ENCODE measurements around the gene UBE3C.
"Not testable (repeated sequence)": the region's sequence is repeated elsewhere in the genome, so short reads cannot be mapped to it uniquely, and the experiment has no call there.

Gene UBE3C

GRCh38 chr7:157244516-157245294, 106.0 kb downstream of the UBE3C start:
- DNase-seq = no peak

GRCh38 chr7:157246052-157246451, 107.3 kb downstream of the UBE3C start:
- no peak for DNase-seq

- no peak for DNase-seq
Observed at GRCh38 chr7:157248659-157249058, 109.9 kb downstream of the UBE3C start.

- DNase-seq = no peak
Observed at GRCh38 chr7:157250605-157251228, 112.0 kb downstream of the UBE3C start.

- DNase-seq = not testable (repeated sequence)
Observed at GRCh38 chr7:157251817-157252216, 113.1 kb downstream of the UBE3C start.

GRCh38 chr7:157253850-157254249, 115.1 kb downstream of the UBE3C start:
- no peak for DNase-seq

GRCh38 chr7:157254781-157255180, 116.1 kb downstream of the UBE3C start:
- DNase-seq = not testable (repeated sequence)

- DNase-seq = no peak
Observed at GRCh38 chr7:157255201-157255606, 116.5 kb downstream of the UBE3C start.

- no peak for DNase-seq
Observed at GRCh38 chr7:157263156-157263555, 124.4 kb downstream of the UBE3C start.

GRCh38 chr7:157265051-157265450, 126.3 kb downstream of the UBE3C start:
- DNase-seq = no peak

GRCh38 chr7:157266272-157266671, 127.5 kb downstream of the UBE3C start:
- DNase-seq = no peak

- no peak for DNase-seq
Observed at GRCh38 chr7:157267516-157267915, 128.8 kb downstream of the UBE3C start.

GRCh38 chr7:157267956-157268355, 129.2 kb downstream of the UBE3C start:
- no peak for DNase-seq

- DNase-seq = no peak
Observed at GRCh38 chr7:157268540-157268939, 129.8 kb downstream of the UBE3C start.

GRCh38 chr7:157269341-157270059, 130.8 kb downstream of the UBE3C start:
- no peak for DNase-seq

GRCh38 chr7:157270060-157270444, 131.3 kb downstream of the UBE3C start:
- no peak for DNase-seq

GRCh38 chr7:157271315-157271990, 132.7 kb downstream of the UBE3C start:
- DNase-seq = no peak

- no peak for DNase-seq
Observed at GRCh38 chr7:157271991-157272324, 133.2 kb downstream of the UBE3C start.

GRCh38 chr7:157272351-157273207, 133.9 kb downstream of the UBE3C start:
- no peak for DNase-seq

- peak; percentile 90 for DNase-seq
Observed at GRCh38 chr7:157273208-157274093, 134.7 kb downstream of the UBE3C start.

GRCh38 chr7:157274094-157274634, 135.4 kb downstream of the UBE3C start:
- not testable (repeated sequence) for DNase-seq
